ENCODE measurements around the gene KCNQ1OT1. TPM values are rescaled to one million over a fixed set of nuclear protein-coding genes. Genes with fewer than 3 reads are reported as not detected.

KCNQ1OT1 gene
- polyA plus RNA-seq, 1 of the 3 experiments (the other 2 are of a cell fraction) = 0.03 TPM

GRCh38 chr11:2724653-2725367, 25.0 kb upstream of the KCNQ1OT1 start:
- DNase-seq = no peak
- Histone ChIP-seq H4K20me1 (ENCODE audit: insufficient read depth) (no peaks in the 10 kb centered on the region), H3K9ac (no peak overlapping the region), H3K27ac (ENCODE audit: low read depth in 2 of 2, low read length in 1 of 2) (no peak overlapping the region), H3K4me2 (no peak overlapping the region), H3K27me3 (ENCODE audit: insufficient read depth) (no peaks in the 10 kb centered on the region), H3F3A (replicated peaks; ENCODE audit: insufficient read depth) (no peaks in the 10 kb centered on the region), H3K4me1 (ENCODE audit: control insufficient read depth in 1 of 2, insufficient read depth in 2 of 2, low read depth in 1 of 2, low read length in 1 of 2) (peaks cover 0 to 25% of the 10 kb centered on the region in 2 experiments; a peak in 1 of 4 replicates), H3K9me3 (no peaks in the 10 kb centered on the region), H3K9me2 (no peaks in the 10 kb centered on the region), H3K79me2 (ENCODE audit: insufficient read depth) (no peaks in the 10 kb centered on the region), H3K36me3 (replicated peaks in 1 of 2; ENCODE audit: control insufficient read depth in 1 of 2, insufficient read depth in 2 of 2, low read length in 1 of 2) (no peaks in the 10 kb centered on the region), H2AFZ (ENCODE audit: low read depth) (no peak overlapping the region), H3K4me3 (ENCODE audit: low read depth in 2 of 2, low read length in 1 of 2) (no peak overlapping the region)
- 58% methylated on average over 16 of the region's 20 CpGs for whole genome bisulfite sequencing (ENCODE audit: low lambda C conversion rate)
- CTCF ChIA-PET = interaction anchor here (0.7 to 1.4 kb wide), 3 partner anchors 165 to 193 kb away, joined by 3 to 6 read pairs (median 3); no protein-coding TSS in a partner anchor
- TF ChIP-seq FOSL2 (IDR thresholded peaks at IDR 0.05; ENCODE audit: borderline replicate concordance, low read depth) = no peak
- no peak for TF ChIP-seq PBX3 (IDR thresholded peaks at IDR 0.05)
- no peak for TF ChIP-seq SIN3A (IDR thresholded peaks at IDR 0.05; ENCODE audit: borderline replicate concordance, low read depth, low read length)
- no peak for TF ChIP-seq GABPA (IDR thresholded peaks at IDR 0.05; ENCODE audit: low read depth)
- TF ChIP-seq CHD2 (IDR thresholded peaks at IDR 0.05; ENCODE audit: low read length, partially characterized antibody) = no peak
- TF ChIP-seq CTCF (IDR thresholded peaks at IDR 0.05) = no peak
- TF ChIP-seq USF1 (IDR thresholded peaks at IDR 0.05; ENCODE audit: borderline replicate concordance, low read depth) = no peak
- POLR2A ChIA-PET = interaction anchor here (1.4 kb wide), 1 partner anchor 10 kb away, joined by 3 read pairs; no protein-coding TSS in a partner anchor

GRCh38 chr11:2724104-2724503, 24.3 kb upstream of the KCNQ1OT1 start:
- H3K9ac ChIP-seq = no peak overlapping the region
- peaks cover 0 to 18% of the 10 kb centered on the region in 2 experiments; a peak in 1 of 4 replicates for H3K4me1 ChIP-seq (ENCODE audit: control insufficient read depth in 1 of 2, insufficient read depth in 2 of 2, low read depth in 1 of 2, low read length in 1 of 2)
- no peak overlapping the region for H3K4me2 ChIP-seq
- no peaks in the 10 kb centered on the region for H4K20me1 ChIP-seq (ENCODE audit: insufficient read depth)
- no peak for DNase-seq
- no peaks in the 10 kb centered on the region for H3K79me2 ChIP-seq (ENCODE audit: insufficient read depth)
- WGBS (ENCODE audit: low lambda C conversion rate) = 64% methylated on average over 13 of the region's 16 CpGs
- no peak overlapping the region for H3K4me3 ChIP-seq (ENCODE audit: low read depth in 2 of 2, low read length in 1 of 2)
- ChIA-PET POLR2A (no interaction called here), CTCF (interaction anchor here (1.3 kb wide), 1 partner anchor 192 kb away, joined by 3 read pairs; no protein-coding TSS in a partner anchor)
- no peak for TF ChIP-seq FOXM1 (IDR thresholded peaks at IDR 0.05; ENCODE audit: low read depth)
- TF ChIP-seq SIN3A (IDR thresholded peaks at IDR 0.05; ENCODE audit: borderline replicate concordance, low read depth, low read length) = no peak
- TF ChIP-seq EP300 (IDR thresholded peaks at IDR 0.05; ENCODE audit: borderline replicate concordance in 1 of 2, low read depth in 1 of 2, low read length in 1 of 2) = no peak
- no peak for TF ChIP-seq TCF12 (IDR thresholded peaks at IDR 0.05)
- TF ChIP-seq GABPA (IDR thresholded peaks at IDR 0.05; ENCODE audit: low read depth) = no peak
- no peak for TF ChIP-seq RCOR1 (IDR thresholded peaks at IDR 0.05; ENCODE audit: low read length)
- TF ChIP-seq MAX (IDR thresholded peaks at IDR 0.05; ENCODE audit: low read depth) = no peak
- no peak for TF ChIP-seq NFIC (IDR thresholded peaks at IDR 0.05; ENCODE audit: borderline replicate concordance)
- TF ChIP-seq EZH2phosphoT487 (IDR thresholded peaks at IDR 0.05; ENCODE audit: borderline replicate concordance, low read depth) = no peak
- no peak for TF ChIP-seq JUND (IDR thresholded peaks at IDR 0.05)
- TF ChIP-seq POLR2AphosphoS5 (IDR thresholded peaks at IDR 0.05; ENCODE audit: low read depth, low read length) = no peak
- no peak for TF ChIP-seq CHD2 (IDR thresholded peaks at IDR 0.05; ENCODE audit: low read length, partially characterized antibody)
- TF ChIP-seq GATA2 (CRISPR knock-in tag; IDR thresholded peaks at IDR 0.05) = no peak
- TF ChIP-seq SMC3 (IDR thresholded peaks at IDR 0.05; ENCODE audit: low read depth, low read length) = no peak
- no peak for TF ChIP-seq FOXJ3 (CRISPR knock-in tag; IDR thresholded peaks at IDR 0.05)
- TF ChIP-seq RXRA (IDR thresholded peaks at IDR 0.05; ENCODE audit: borderline replicate concordance, low read depth) = no peak
- TF ChIP-seq YY1 (IDR thresholded peaks at IDR 0.05; ENCODE audit: low read depth) = no peak
- TF ChIP-seq TEAD4 (IDR thresholded peaks at IDR 0.05; ENCODE audit: borderline replicate concordance, insufficient read depth) = no peak
- no peak overlapping the region for H2AFZ ChIP-seq (ENCODE audit: low read depth)
- no peaks in the 10 kb centered on the region for H3K27me3 ChIP-seq (ENCODE audit: insufficient read depth)
- H3F3A ChIP-seq (replicated peaks; ENCODE audit: insufficient read depth) = no peaks in the 10 kb centered on the region
- H3K27ac ChIP-seq (ENCODE audit: low read depth in 2 of 2, low read length in 1 of 2) = no peak overlapping the region
- no peaks in the 10 kb centered on the region for H3K9me2 ChIP-seq
- H3K36me3 ChIP-seq (replicated peaks in 1 of 2; ENCODE audit: control insufficient read depth in 1 of 2, insufficient read depth in 2 of 2, low read length in 1 of 2) = no peaks in the 10 kb centered on the region
- H3K9me3 ChIP-seq = no peaks in the 10 kb centered on the region

All from SK-N-SH (cell line).